SK-N-SH (cell line): ENCODE measurements around the gene ZNF101. TPM values are rescaled to one million over a fixed set of nuclear protein-coding genes. Genes with fewer than 3 reads are reported as not detected.

ENCODE experiments used
- CTCF ChIA-PET: fragments of 300-600, 350-600 bp; formaldehyde crosslinking; extraction: SDS; loops from one replicate; lab custom pipeline; 2021; lab: Yijun Ruan, JAX
- POLR2A ChIA-PET: fragments of 350-600 bp; sonication (Branson Sonifier 250); formaldehyde crosslinking; extraction: SDS; loops from one replicate; lab custom pipeline; 2020; ENCODE audit warnings: antibody characterized with exemption, inconsistent platforms; lab: Yijun Ruan, JAX
- DNase-seq: peaks from one replicate; pipeline ENCODE4 v3.0.0; 2012
- H2AFZ ChIP-seq: fragments of 200-600 bp; sonication (generic); 2 replicates; pipeline ENCODE4 v1.8.1; 2016; ENCODE audit warnings: antibody characterized with exemption, mild to moderate bottlenecking, low read depth
- H3F3A ChIP-seq: fragments of 200-600 bp; sonication (generic); replicated peaks from 2 replicates; pipeline ENCODE3; 2016; ENCODE audit warnings: antibody characterized with exemption, mild to moderate bottlenecking; ENCODE audit not compliant: insufficient read depth
- H3K27ac ChIP-seq, 2 experiments: fragments of 200-500 bp in 1 of 2; fragments of 200-600 bp in 1 of 2; sonication (Bioruptor generic) in 1 of 2; sonication (generic), shearing (Covaris generic) in 1 of 2; 2 replicates each; pipeline versions ENCODE4 v1.5.1 to v1.6.1; 2014 to 2016; ENCODE audit warnings: low read depth in 2 of 2, inconsistent platforms in 1 of 2, low read length in 1 of 2, mild to moderate bottlenecking in 1 of 2, mixed read lengths in 1 of 2
- H3K27me3 ChIP-seq: fragments of 200-600 bp; sonication (generic), shearing (Covaris generic); 2 replicates; pipeline ENCODE4 v1.6.1; 2016; ENCODE audit warnings: mixed run types; ENCODE audit not compliant: insufficient read depth
- H3K36me3 ChIP-seq, 2 experiments: fragments of 200-500 bp in 1 of 2; fragments of 200-600 bp in 1 of 2; sonication (Bioruptor generic) in 1 of 2; sonication (generic) in 1 of 2; replicated peaks in 1 of 2; 2 replicates each; pipeline versions ENCODE3 to v1.5.1; 2014 to 2016; ENCODE audit warnings: low read length in 1 of 2, mild to moderate bottlenecking in 1 of 2; ENCODE audit not compliant: insufficient read depth in 2 of 2, control insufficient read depth in 1 of 2
- H3K4me1 ChIP-seq, 2 experiments: fragments of 200-500 bp in 1 of 2; fragments of 200-600 bp in 1 of 2; sonication (Bioruptor generic) in 1 of 2; sonication (generic), shearing (Covaris generic) in 1 of 2; 2 replicates each; pipeline versions ENCODE4 v1.5.1 to v1.6.1; 2014 to 2016; ENCODE audit warnings: low read depth in 1 of 2, low read length in 1 of 2, mixed run types in 1 of 2; ENCODE audit not compliant: insufficient read depth in 2 of 2, control insufficient read depth in 1 of 2
- H3K4me2 ChIP-seq: fragments of 200-600 bp; sonication (generic), shearing (Covaris generic); 2 replicates; pipeline ENCODE4 v1.6.1; 2017; ENCODE audit warnings: mixed run types
- H3K4me3 ChIP-seq, 2 experiments: fragments of 200-500 bp in 1 of 2; fragments of 200-600 bp in 1 of 2; sonication (Bioruptor generic) in 1 of 2; sonication (generic), shearing (Covaris generic) in 1 of 2; 2 replicates each; pipeline versions ENCODE4 v1.5.1 to v1.8.1; 2014 to 2016; ENCODE audit warnings: low read depth in 2 of 2, inconsistent platforms in 1 of 2, low read length in 1 of 2, mild to moderate bottlenecking in 1 of 2, mixed read lengths in 1 of 2, moderate library complexity in 1 of 2
- H3K79me2 ChIP-seq: fragments of 200-600 bp; sonication (generic); 2 replicates; pipeline ENCODE4 v1.8.1; 2017; ENCODE audit warnings: mild to moderate bottlenecking; ENCODE audit not compliant: insufficient read depth
- H3K9ac ChIP-seq: fragments of 200-600 bp; sonication (generic); 2 replicates; pipeline ENCODE4 v1.6.1; 2017; ENCODE audit warnings: mixed run types
- H3K9me2 ChIP-seq: fragments of 200-600 bp; sonication (generic); 2 replicates; pipeline ENCODE4 v1.6.1; 2017; ENCODE audit warnings: mixed run types
- H3K9me3 ChIP-seq: fragments of 200-600 bp; sonication (generic); 2 replicates; pipeline ENCODE4 v1.6.1; 2017; ENCODE audit warnings: mixed run types, mild to moderate bottlenecking, moderate library complexity
- H4K20me1 ChIP-seq: fragments of 200-600 bp; sonication (generic); 2 replicates; pipeline ENCODE4 v1.6.1; 2017; ENCODE audit warnings: mild to moderate bottlenecking, mixed run types; ENCODE audit not compliant: insufficient read depth
- EP300 ChIP-seq, 2 experiments: IDR thresholded peaks; 2 replicates each; pipeline versions ENCODE4 v1.4.0 to v1.6.1; 2012; ENCODE audit warnings: borderline replicate concordance in 1 of 2, low read depth in 1 of 2, low read length in 1 of 2
- EZH2phosphoT487 ChIP-seq: fragments of 200-600 bp; sonication (generic); IDR thresholded peaks from 2 replicates; pipeline ENCODE4 v1.6.1; 2017; ENCODE audit warnings: low read depth, mixed run types, mild to moderate bottlenecking, antibody characterized with exemption, moderate library complexity, borderline replicate concordance
- FOXM1 ChIP-seq: IDR thresholded peaks from 2 replicates; pipeline ENCODE4 v1.4.0; 2012; ENCODE audit warnings: low read depth, mild to moderate bottlenecking
- GATA2 ChIP-seq: sonication (generic); formaldehyde crosslinking; IDR thresholded peaks from 2 replicates; pipeline ENCODE4 v1.5.0; 2020; ENCODE audit warnings: mild to moderate bottlenecking, missing genetic modification reagents
- JUND ChIP-seq: IDR thresholded peaks from 2 replicates; pipeline ENCODE4 v1.4.0; 2012
- MXI1 ChIP-seq: IDR thresholded peaks from 2 replicates; pipeline ENCODE4 v1.6.1; 2012; ENCODE audit warnings: mild to moderate bottlenecking, low read depth, low read length, improper control_type of control experiment
- RAD21 ChIP-seq: IDR thresholded peaks from 2 replicates; pipeline ENCODE4 v1.6.1; 2012; ENCODE audit warnings: mild to moderate bottlenecking, low read length
- RFX5 ChIP-seq: IDR thresholded peaks from 2 replicates; pipeline ENCODE4 v1.6.1; 2012; ENCODE audit warnings: mild to moderate bottlenecking, improper control_type of control experiment, low read length
- SMC3 ChIP-seq: IDR thresholded peaks from 2 replicates; pipeline ENCODE4 v1.6.1; 2012; ENCODE audit warnings: low read depth, low read length, improper control_type of control experiment
- TCF12 ChIP-seq: IDR thresholded peaks from 2 replicates; pipeline ENCODE4 v1.4.0; 2012
- YY1 ChIP-seq: IDR thresholded peaks from 2 replicates; pipeline ENCODE4 v1.4.0; 2012; ENCODE audit warnings: low read depth, mild to moderate bottlenecking
- WGBS: methylation state at CpG from one replicate; pipeline ENCODE4 v1.1.6; 2017; ENCODE audit warnings: low lambda C conversion rate; 5-methylcytosine and 5-hydroxymethylcytosine counted together
- polyA plus RNA-seq, 3 experiments: library from polyadenylated mRNA; depleted of rRNA; stranded (reverse); fragments of >200 nt; gene quantifications; 2 replicates each; pipeline ENCODE4 v1.2.3, GENCODE V29; 2012
- TF ChIP-seq, protein P1 (sequence below): IDR thresholded peaks from 2 replicates; pipeline ENCODE4; 2012
- TF ChIP-seq, protein P2 (sequence below): fragments of 200-600 bp; sonication (generic); IDR thresholded peaks from 2 replicates; pipeline ENCODE4 v1.6.1; 2017; ENCODE audit warnings: antibody characterized with exemption, mild to moderate bottlenecking, moderate library complexity
- TF ChIP-seq, protein P3 (sequence below): IDR thresholded peaks from 2 replicates; pipeline ENCODE4 v1.4.0; 2012; ENCODE audit warnings: low read depth, borderline replicate concordance
- TF ChIP-seq, protein P4 (sequence below): fragments of 150-350 bp; IDR thresholded peaks from 2 replicates; pipeline ENCODE4 v1.6.1; 2016; ENCODE audit warnings: mild to moderate bottlenecking, low read depth, low read length

The ZNF101 gene
- polyA plus RNA-seq, 1 of the 3 experiments (the other 2 are of a cell fraction) = 2.4 TPM

DNA sequence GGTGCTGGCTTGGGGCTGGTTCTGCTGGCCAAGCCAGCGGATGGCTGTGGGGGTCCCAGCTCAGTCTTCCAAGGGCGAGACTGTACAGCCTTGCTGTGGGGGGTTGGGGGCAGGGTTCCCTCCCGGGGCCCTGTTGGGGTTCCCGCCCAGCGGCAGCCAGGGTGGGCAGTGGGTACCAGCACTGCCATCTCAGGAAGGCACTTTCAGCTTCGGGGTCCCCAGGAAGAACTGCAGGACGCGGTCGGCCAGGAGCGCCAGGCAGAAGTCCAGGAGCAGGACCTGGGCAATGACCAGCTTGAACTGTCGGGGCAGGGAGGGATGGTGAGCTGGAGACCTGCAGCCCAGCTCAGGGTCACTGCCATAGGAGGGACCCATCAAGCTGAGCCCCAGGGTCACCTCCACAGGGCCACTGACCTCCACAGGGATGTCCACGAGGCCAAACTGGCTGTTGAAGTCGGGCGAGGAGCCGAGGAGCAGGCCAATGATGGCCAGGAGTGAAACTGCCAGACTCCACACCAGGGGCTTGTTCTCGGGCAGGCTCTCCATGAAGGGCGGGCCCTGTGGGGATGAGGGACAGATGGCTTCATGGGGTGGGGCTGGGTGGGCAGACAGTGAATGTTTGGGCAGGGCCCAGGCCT, 23.3 kb upstream of the ZNF101 start:
- CTCF ChIA-PET = interaction anchor here (2.0 to 13.3 kb wide), 5 partner anchors 11 to 114 kb away, joined by 18 to 175 read pairs (median 28); partner anchors contain the start of genes LPAR2 and YJEFN3
- 92% methylated on average over 6 of the region's 17 CpGs for WGBS

More for the DNA sequence above, 23.3 kb upstream of the ZNF101 start:
- Histone ChIP-seq H3K27ac (no peak overlapping the region), H3K4me3 (no peak overlapping the region), H2AFZ (no peak overlapping the region), H3K9me3 (no peaks in the 10 kb centered on the region), H3K36me3 (peaks cover 3 to 45% of the 10 kb centered on the region in 2 experiments), H3K9ac (no peak overlapping the region), H3F3A (peaks cover 3% of the 10 kb centered on the region), H3K9me2 (no peaks in the 10 kb centered on the region), H4K20me1 (no peaks in the 10 kb centered on the region), H3K79me2 (no peaks in the 10 kb centered on the region), H3K27me3 (no peaks in the 10 kb centered on the region), H3K4me1 (peaks cover 0 to 8% of the 10 kb centered on the region in 2 experiments; a peak in 1 of 4 replicates)
- DNase-seq = no peak
- POLR2A ChIA-PET = interaction anchor here (0.7 kb wide), 1 partner anchor 10 kb away, joined by 3 read pairs; no protein-coding TSS in a partner anchor
- TF ChIP-seq TCF12 (no peak), RAD21 (no peak), MXI1 (no peak), JUND (no peak), YY1 (no peak), RFX5 (no peak), EP300 (IDR thresholded peaks at IDR 0.05; ENCODE audit: borderline replicate concordance in 1 of 2, low read depth in 1 of 2, low read length in 1 of 2) (no peak), EZH2phosphoT487 (no peak), FOXM1 (no peak), SMC3 (no peak), GATA2 (no peak)
- TF ChIP-seq, protein P1, sequence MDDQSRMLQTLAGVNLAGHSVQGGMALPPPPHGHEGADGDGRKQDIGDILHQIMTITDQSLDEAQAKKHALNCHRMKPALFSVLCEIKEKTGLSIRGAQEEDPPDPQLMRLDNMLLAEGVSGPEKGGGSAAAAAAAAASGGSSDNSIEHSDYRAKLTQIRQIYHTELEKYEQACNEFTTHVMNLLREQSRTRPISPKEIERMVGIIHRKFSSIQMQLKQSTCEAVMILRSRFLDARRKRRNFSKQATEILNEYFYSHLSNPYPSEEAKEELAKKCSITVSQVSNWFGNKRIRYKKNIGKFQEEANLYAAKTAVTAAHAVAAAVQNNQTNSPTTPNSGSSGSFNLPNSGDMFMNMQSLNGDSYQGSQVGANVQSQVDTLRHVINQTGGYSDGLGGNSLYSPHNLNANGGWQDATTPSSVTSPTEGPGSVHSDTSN = no peak
- TF ChIP-seq, protein P2, sequence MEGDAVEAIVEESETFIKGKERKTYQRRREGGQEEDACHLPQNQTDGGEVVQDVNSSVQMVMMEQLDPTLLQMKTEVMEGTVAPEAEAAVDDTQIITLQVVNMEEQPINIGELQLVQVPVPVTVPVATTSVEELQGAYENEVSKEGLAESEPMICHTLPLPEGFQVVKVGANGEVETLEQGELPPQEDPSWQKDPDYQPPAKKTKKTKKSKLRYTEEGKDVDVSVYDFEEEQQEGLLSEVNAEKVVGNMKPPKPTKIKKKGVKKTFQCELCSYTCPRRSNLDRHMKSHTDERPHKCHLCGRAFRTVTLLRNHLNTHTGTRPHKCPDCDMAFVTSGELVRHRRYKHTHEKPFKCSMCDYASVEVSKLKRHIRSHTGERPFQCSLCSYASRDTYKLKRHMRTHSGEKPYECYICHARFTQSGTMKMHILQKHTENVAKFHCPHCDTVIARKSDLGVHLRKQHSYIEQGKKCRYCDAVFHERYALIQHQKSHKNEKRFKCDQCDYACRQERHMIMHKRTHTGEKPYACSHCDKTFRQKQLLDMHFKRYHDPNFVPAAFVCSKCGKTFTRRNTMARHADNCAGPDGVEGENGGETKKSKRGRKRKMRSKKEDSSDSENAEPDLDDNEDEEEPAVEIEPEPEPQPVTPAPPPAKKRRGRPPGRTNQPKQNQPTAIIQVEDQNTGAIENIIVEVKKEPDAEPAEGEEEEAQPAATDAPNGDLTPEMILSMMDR = no peak
- TF ChIP-seq, protein P3, sequence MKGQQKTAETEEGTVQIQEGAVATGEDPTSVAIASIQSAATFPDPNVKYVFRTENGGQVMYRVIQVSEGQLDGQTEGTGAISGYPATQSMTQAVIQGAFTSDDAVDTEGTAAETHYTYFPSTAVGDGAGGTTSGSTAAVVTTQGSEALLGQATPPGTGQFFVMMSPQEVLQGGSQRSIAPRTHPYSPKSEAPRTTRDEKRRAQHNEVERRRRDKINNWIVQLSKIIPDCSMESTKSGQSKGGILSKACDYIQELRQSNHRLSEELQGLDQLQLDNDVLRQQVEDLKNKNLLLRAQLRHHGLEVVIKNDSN = no peak
- TF ChIP-seq, protein P4, sequence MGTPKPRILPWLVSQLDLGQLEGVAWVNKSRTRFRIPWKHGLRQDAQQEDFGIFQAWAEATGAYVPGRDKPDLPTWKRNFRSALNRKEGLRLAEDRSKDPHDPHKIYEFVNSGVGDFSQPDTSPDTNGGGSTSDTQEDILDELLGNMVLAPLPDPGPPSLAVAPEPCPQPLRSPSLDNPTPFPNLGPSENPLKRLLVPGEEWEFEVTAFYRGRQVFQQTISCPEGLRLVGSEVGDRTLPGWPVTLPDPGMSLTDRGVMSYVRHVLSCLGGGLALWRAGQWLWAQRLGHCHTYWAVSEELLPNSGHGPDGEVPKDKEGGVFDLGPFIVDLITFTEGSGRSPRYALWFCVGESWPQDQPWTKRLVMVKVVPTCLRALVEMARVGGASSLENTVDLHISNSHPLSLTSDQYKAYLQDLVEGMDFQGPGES = no peak
- TF ChIP-seq, all 33 proteins: peak for 0
- no peak overlapping the region for H3K4me2 ChIP-seq
